ENCODE measurements around the gene ADGRA3. TPM values are rescaled to one million over a fixed set of nuclear protein-coding genes. Genes with fewer than 3 reads are reported as not detected.

The ADGRA3 gene
- total RNA-seq, 6 donors from 2014 or later, result 9.2 to 32.7 (median 17.2) TPM

DNA sequence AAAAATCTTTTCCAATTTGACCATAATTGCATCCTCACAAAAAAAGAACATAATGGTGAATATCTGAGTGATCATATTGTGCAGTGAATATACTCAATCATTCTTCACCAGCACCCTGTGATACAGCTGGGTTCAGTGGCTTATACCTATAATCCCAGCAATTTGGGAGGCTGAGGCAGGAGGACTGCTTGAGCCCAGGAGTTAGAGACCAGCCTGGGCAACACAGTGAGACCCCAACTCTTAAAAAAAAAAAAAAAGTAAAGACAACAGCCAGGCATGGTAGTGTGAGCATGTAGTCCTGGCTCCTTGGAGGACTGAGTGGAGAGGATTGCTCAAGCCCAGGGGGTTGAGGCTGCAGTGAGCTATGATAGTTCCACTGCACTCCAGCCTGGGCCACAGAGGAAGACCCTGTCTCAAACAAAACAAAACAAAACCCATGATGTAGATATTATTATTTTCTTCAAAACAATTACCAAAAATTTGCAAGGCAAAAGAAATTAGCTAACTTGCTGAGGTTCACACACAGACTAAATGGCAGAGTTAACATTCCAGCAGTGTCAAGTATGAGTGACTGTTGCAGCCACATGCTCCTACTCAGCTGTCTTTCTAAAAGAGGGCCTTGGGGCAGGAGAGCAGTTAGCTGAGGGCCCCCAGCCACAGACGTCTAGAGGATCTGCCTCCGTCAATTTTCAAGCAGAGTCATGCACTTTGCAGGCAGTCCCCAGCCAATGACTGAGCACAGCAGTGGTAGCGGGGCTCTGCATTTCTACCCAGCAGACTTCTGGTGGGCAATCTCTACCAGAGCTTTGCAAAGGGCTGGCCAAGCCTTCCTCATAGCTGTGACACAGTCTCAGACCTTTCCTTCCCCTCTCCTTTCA, 33.4 kb downstream of the ADGRA3 start:
- H3K9me3 ChIP-seq, result no peaks in the 10 kb centered on the region
- DNase-seq (no peak), ATAC-seq (ENCODE audit: low FRiP score in 2 of 2) (peak; percentile 21 to 51)
- no peaks in the 10 kb centered on the region for H3K36me3 ChIP-seq
- no peak for TF ChIP-seq CTCF (IDR thresholded peaks at IDR 0.05)
- no peak for TF ChIP-seq POLR2A (IDR thresholded peaks at IDR 0.05)
- TF ChIP-seq POLR2AphosphoS5 (IDR thresholded peaks at IDR 0.05), result no peak
- no peak for TF ChIP-seq EP300 (IDR thresholded peaks at IDR 0.05)
- peaks cover 0 to 5% (median 2%) of the 10 kb centered on the region in 4 donors for H3K4me1 ChIP-seq
- H3K27ac ChIP-seq, result no peak overlapping the region
- no peak overlapping the region for H3K4me3 ChIP-seq
- WGBS, 2 donors, result 65 to 66% methylated on average over 3 of the region's 3 CpGs
- H3K27me3 ChIP-seq, result no peaks in the 10 kb centered on the region

- Histone ChIP-seq H3K4me1 (peaks cover 0 to 5% (median 2%) of the 10 kb centered on the region in 4 donors), H3K27ac (no peak overlapping the region), H3K9me3 (no peaks in the 10 kb centered on the region), H3K27me3 (no peaks in the 10 kb centered on the region), H3K4me3 (no peak overlapping the region), H3K36me3 (no peaks in the 10 kb centered on the region)
- DNase-seq, result no peak
- TF ChIP-seq POLR2AphosphoS5 (IDR thresholded peaks at IDR 0.05) (no peak), EP300 (IDR thresholded peaks at IDR 0.05) (no peak), POLR2A (IDR thresholded peaks at IDR 0.05) (no peak), CTCF (IDR thresholded peaks at IDR 0.05) (no peak)
- ATAC-seq (ENCODE audit: low FRiP score in 2 of 2), result no peak
- WGBS, 2 donors, result 86 to 88% methylated on average over 2 of the region's 2 CpGs
Observed at GRCh38 chr4:22480675-22481327, 35.1 kb downstream of the ADGRA3 start.

- no peak overlapping the region for H3K4me3 ChIP-seq
- no peak overlapping the region for H3K27ac ChIP-seq
- H3K4me1 ChIP-seq, result peaks cover 0 to under 1% (median 0%) of the 10 kb centered on the region in 4 donors
- WGBS, 2 donors, result 46 to 48% methylated on average over 2 of the region's 2 CpGs
- no peaks in the 10 kb centered on the region for H3K36me3 ChIP-seq
- TF ChIP-seq CTCF (IDR thresholded peaks at IDR 0.05), result no peak
- TF ChIP-seq EP300 (IDR thresholded peaks at IDR 0.05), result no peak
- no peak for TF ChIP-seq POLR2A (IDR thresholded peaks at IDR 0.05)
- TF ChIP-seq POLR2AphosphoS5 (IDR thresholded peaks at IDR 0.05), result no peak
- DNase-seq (no peak), ATAC-seq (ENCODE audit: low FRiP score in 2 of 2) (no peak)
- H3K27me3 ChIP-seq, result no peaks in the 10 kb centered on the region
- H3K9me3 ChIP-seq, result no peaks in the 10 kb centered on the region
Observed at GRCh38 chr4:22478426-22478825, 37.4 kb downstream of the ADGRA3 start.

DNA sequence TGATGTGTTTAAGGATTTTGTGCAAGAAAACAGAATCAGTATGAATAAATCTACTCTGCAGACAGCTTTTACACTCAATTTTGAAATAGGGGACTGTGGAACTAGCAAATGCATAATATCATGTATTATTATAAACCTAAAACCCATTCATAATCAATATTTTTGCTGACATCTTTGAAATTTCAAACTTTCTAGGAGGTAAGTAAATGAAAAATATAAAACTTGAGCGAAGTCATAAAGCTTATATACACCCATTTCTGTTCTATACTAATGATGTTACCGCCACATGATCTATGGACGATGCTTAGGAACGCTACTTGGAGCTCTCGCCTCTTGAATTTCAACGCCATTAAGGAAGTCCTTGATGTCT, 38.1 kb downstream of the ADGRA3 start:
- 78 to 86% methylated on average over 6 of the region's 6 CpGs for WGBS, 2 donors
- DNase-seq (no peak), ATAC-seq (ENCODE audit: low FRiP score in 2 of 2) (no peak)
- H3K27me3 ChIP-seq, result no peaks in the 10 kb centered on the region
- H3K9me3 ChIP-seq, result no peaks in the 10 kb centered on the region
- H3K4me1 ChIP-seq, result no peaks in the 10 kb centered on the region
- no peak overlapping the region for H3K27ac ChIP-seq
- TF ChIP-seq CTCF (IDR thresholded peaks at IDR 0.05) (no peak), POLR2AphosphoS5 (IDR thresholded peaks at IDR 0.05) (no peak), EP300 (IDR thresholded peaks at IDR 0.05) (no peak), POLR2A (IDR thresholded peaks at IDR 0.05) (no peak)
- no peaks in the 10 kb centered on the region for H3K36me3 ChIP-seq
- no peak overlapping the region for H3K4me3 ChIP-seq

All from upper lobe of left lung (tissue), 6 donors.